EL (cell line): ENCODE data around the gene BMERB1.
"Not testable (repeated sequence)": the region's sequence is repeated elsewhere in the genome, so short reads cannot be mapped to it uniquely, and the experiment has no call there.

Experiments
- DNase-seq: peaks from one replicate; pipeline ENCODE4 v3.0.0-alpha.2; 2016

BMERB1 gene

DNA sequence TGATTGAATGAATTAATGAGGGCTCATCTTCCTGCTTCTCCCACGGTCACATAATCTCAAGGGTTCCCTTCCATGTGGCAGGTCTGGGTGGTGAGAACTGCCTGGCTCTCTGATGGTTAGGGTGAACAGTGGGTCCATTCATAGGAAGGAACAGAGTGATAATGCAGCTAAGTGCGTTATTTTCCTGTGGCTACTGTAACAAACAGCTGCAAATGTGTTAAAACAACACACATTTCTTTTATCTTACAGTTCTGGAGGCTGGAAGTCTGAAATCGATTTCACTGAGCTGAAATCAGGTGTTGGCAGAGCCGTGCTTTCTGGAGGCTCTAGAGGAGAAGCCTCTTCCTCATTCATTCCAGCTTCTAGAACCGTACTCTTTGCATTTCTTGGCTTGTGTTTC lies 95.3 kb downstream of the BMERB1 start:
- DNase-seq = no peak

DNA sequence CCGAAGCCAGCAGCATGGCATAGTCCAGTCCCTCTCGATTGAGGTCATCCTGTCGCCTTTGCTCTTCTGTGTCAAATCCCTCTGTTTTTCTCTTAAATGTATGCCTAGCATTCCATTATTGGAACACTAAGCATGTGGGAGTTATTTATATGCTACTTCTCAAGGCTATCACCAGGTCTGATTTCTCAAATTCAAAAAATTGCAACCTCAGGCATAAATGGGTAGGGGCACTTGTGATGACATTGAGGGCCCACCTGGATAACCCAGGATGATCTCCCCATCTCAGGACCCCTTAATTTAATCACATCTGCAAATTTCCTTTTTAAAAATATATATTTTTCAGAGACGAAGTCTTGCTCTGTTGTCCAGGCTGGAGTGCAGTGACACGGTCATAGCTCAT lies 95.7 kb downstream of the BMERB1 start:
- DNase-seq = no peak

DNA sequence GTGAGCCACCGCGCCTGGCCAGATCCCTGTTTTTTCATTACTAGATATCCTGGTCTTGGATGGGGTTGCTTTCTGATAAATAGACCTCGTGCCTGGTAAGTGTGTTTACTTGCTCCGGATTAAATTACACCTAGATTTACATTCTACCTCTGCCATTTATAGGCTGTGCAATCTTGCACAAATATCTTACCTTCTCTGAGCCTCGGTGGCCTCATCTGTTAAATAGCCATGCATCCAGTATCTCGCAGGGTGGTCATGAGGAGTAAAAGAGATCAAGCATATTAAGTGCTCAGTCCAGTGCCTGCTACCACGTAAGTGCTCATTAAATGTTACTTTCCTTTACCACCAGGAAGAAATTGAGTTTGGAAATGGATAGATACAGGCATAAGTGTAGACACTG lies 98.4 kb downstream of the BMERB1 start:
- no peak for DNase-seq

DNA sequence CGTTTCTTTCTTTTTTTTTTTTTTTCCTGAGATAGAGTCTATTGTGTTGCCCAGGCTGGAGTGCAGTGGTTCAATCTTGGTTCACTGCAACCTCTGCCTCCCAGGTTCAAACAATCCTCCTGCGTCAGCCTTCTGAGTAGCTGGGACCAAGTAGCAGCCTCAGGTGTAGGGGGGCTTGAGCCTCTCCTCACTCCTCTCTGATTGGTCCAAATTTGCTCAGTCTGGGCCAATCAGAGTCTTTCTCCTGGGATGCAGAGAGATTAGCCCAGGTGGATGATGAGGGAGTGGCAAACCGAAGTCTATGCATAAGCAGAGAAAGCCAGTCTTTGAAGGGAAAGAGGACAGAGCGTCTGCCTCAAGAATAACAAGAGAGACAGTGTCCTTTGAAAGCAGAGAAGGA lies 99.0 kb downstream of the BMERB1 start:
- no peak for DNase-seq

DNA sequence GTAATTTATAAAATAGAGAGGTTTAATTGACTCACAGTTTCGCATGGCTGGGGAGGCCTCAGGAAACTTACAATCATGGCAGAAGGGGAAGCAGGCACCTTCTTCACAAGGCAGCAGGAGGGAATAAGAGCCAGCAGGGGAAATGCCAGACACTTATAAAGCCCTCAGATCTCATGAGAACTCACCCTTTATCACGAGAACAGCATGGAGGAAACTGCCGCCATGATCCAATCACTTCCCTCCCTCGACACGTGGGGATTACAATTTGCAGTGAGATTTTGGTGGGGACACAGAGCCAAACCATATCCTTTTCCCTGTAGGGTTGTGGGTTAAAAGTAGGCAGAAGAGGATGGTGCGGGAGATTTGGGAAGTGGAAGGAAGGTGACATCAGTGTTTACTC lies 101.4 kb downstream of the BMERB1 start:
- no peak for DNase-seq

DNA sequence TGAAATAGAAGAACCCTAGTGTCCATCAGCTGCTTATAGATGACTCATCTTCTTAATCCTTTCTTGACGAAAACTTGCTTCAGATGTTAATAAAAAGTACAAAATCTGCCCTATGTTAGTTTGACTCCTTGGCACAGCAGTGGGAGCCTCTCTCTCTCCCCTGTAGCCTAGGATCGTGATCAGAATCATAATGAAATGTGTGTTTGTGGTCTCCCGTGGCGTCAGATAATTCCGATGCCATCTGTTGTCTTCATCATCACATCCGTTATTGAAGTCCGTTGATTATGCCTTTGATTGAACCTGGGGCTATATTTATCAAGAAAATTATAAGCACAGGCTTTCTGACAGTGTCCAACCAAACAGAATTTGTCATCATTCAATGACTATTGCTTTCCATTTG lies 102.5 kb downstream of the BMERB1 start:
- no peak for DNase-seq

DNA sequence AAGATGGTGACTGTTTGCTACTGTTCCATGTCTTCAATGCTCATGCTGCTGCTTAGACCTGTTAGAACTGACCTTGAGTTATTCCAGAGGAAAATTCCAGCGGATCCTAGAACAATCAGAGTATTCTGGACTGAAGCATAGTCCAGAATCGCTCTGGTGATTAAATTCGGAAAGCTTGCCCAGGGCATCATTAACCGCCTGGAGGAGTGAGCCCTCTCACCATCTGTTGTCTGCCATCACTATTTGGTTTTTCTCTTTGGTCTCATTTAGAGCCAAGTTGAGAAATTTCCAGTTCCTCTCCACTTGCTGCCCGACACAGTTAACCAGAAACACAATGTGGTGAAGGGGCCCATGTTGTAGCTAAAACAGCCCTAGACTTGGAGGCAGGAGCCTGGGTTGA lies 104.1 kb downstream of the BMERB1 start:
- DNase-seq = no peak

DNA sequence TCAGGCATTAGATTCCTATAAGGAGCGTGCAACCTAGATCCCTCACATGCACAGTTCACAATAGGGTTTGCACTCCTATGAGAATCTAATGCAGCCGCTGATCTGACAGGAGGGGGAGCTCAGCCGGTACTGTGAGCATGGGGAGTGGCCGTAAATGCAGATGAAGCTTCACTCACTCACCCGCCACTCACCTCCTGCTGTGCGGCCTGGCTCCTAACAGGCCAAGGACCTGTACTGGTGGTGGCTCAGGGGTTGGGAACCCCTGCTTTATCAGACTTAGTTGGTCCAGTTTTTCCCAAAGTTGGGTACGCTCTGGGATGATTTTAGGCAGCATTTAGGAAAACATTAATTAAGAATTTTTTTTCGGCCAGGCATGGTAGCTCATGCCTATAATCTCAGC lies 104.8 kb downstream of the BMERB1 start:
- DNase-seq = no peak

DNA sequence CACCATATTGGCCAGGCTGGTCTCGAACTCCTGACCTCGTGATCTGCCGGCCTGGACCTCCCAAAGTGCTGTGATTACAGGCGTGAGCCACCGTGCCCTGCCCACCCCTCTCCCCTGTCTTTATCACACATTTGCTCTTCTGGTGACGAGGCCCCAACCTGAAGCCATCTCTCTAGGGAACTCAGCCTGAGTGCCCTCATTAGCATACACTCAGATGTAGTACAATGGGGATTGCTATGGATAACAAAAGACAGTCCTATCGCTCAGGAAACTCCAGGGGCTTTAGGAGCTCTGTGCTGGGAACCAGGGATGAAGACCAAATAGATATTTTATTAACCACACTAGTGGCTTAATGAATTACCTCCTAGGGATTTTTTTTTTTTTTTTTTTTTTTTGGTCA lies 107.9 kb downstream of the BMERB1 start:
- DNase-seq = no peak

DNA sequence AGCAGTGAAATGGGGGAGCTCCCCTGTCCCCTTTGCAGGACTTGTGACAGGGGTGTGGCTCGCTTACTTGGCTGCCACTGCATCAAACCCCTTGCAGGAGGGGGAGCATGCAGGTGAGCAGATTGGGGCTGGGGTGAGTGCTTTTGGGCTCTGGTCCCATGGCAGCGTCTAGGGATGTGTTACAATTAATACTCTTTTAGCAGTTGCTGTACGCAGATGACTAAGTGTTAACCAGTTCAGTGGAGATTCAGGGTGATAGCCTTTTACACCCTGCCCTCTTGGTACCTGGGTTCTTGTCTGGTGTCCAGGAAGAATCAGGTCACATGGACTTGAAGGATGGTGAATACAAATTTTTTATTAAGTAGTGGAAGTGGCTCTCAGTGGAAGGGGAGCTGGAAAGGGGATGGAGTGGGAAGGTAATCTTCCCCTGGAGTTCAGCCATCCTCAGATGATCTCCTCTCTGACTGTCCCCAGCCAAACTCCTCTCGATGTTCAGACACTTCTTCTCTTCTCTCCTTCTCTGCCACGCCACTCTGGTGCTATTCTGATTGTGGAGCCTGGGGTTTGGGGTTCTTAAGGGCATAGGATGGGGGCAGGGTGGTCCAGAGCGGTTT lies 108.5 kb downstream of the BMERB1 start:
- no peak for DNase-seq

DNA sequence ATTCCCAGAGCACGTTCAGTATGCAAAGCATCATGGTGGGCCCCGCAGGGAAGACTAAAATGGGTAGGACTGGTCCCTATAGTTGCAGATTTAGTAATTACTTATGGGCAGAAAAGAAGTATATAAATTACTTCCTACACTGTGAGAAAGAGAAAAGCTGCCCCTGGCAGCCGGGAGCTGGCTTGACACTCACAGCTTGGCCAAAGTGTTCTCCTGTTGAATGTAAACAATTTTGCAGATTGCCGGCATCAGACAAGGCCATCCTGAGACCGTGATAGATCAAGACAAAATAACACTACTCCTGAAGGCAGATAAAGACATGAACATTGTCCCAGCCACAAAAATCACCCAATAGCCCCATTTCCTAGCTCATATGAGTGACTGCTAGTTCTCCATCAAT lies 110.0 kb downstream of the BMERB1 start:
- no peak for DNase-seq

DNA sequence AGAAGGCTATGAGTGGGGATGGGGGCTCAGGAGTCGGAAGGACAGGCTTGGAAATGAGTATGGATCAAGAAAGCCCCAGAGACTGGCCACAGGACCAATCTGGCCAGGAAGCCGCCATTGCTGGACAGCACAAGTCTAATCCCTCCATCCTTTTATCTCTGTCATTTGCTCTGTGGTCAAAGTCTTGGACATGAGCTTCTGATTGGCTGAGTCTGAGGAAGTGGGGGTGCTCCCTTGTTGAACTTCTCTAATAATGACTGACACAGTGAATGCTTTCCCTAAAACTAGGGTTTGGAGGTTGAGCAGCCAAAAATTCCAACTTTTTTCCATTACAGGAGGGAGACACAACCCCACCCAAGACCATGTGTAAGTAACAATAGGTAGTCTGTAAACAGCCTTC lies 111.2 kb downstream of the BMERB1 start:
- DNase-seq = no peak

DNA sequence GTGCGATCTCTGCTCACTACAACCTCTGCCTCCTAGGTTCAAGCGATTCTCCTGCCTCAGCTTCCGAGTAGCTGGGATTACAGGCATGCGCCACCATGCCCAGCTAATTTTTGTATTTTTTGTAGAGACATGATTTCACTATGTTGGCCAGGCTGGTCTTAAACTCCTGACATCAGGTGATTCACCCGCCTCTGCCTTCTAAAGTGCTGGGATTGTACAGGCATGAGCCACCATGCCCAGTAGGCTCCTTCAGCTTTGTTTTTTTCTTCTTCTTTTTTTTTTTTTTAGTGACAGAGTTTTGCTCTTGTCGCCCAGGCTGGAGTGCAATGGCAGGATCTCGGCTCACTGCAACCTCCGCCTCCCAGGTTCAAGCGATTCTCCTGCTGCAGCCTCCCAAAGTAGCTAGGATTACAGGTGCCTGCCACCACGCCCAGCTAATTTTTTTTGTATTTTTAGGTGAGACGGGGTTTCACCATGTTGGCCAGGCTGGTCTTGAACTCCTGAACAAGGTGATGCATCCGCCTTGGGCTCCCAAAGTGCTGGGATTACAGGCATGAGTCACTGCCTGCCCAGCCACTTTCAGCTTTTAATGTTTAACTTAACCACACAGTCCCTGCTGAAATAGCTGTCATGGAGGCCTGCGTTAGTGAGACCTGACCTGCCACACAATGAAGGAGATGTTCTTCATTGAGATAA lies 112.8 kb downstream of the BMERB1 start:
- DNase-seq = not testable (repeated sequence)

DNA sequence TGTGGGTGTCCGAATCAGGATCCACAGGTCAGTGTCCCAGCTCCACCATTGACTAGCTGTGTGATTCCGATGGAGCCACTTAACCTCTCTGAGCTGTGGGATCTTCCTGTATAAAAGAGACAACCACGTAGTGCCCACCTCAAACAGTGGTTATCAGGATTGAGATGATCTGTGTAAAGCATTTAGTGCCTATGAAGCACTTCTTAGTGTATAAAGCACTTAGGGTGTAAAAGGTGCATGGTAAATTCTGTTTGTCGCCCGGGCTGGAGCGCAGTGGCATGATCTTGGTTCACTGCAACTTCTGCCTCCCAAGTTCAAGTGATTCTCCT lies 113.3 kb downstream of the BMERB1 start:
- DNase-seq = no peak

DNA sequence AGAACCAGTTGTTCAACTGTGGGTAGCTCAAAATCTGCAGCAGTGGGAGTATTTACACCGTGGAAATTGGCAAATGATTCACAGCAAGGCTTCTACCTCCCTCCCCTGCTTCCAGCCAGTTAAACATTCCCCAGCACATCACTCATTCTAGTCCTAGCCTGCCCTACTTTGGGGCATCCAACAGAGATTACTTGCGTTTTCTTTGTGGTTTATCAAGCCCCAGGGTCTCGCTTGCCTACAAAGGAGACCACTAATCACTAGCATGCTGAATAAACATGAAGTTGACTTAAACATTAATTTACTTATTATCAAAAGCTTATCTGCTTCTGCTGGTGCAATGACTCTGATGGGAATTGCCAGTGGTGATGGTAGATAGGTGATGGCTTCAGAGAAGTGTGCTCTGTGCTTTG lies 114.1 kb downstream of the BMERB1 start:
- DNase-seq = peak; percentile 4

DNA sequence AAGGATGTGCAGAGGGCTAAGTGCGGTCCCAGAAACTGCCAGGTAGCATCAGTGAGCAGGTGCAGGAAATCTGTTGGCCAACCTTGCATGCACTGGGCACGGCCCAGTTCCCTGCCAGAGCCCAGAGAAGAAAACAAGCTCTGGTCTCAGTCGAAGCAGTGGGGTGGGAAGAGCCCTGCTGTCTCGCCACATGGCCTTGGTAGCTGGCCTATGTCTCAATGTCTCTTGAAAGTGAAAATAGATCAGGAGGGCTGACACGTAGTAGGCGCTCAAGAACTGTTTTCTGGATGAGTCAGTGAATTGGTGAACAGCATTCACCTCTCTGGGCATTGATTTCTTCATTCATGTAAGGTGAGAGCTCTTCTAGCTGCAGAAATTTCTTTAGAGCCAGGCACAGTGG lies 118.1 kb downstream of the BMERB1 start:
- no peak for DNase-seq

DNA sequence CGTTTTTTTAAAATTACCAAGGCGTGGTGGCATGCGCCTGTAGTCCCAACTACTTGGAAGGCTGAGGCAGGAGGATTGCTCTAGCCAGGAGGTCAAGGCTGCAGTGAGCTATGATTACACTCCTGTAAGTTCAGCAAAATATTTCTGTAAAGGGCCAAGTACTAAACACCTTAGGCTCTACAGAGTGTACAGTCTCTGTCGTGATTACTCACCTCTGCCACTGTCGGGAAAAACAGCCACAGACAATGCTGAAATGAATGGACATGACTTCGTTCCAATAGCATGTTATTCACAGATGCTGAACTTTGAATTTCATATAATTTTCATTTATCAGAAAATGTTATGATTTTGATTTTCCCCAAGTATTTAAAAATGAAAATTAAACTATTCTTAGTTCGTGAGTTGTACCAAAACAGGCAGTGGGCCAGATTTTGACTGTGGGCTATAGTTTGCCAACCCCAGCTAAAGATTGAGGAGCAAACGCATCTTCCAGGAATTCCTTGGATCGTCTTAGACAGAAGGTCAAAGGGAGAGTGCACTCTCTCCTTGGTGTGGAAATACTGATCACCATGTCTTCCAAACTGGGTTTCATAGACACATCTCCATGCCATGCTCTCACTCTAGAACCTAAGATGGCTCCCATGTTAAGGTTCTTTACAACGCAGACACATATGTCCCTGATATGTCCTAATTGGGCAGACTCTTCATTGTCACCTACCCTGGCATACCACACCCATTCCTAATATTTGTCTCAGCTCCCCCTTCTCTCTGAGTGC lies 119.1 kb downstream of the BMERB1 start:
- no peak for DNase-seq

DNA sequence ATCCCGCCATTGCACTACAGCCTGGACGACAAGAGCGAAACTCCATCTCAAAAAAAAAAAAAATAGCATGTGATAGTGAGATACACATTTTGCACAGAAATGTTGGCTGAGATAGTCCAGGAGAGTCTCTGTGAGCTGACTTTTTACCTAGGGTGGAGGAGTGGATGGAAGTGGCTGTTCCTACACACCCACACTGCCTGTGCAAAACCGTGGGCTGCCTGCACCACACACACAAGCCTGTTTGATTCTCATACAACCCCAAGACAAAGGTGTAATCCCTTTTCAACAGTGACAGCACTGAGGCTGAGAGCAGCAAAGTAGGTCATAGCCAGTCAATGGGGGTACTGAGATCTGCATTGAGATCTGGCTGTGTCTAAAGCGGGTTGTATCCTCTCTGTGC lies 121.7 kb downstream of the BMERB1 start:
- DNase-seq = no peak

DNA sequence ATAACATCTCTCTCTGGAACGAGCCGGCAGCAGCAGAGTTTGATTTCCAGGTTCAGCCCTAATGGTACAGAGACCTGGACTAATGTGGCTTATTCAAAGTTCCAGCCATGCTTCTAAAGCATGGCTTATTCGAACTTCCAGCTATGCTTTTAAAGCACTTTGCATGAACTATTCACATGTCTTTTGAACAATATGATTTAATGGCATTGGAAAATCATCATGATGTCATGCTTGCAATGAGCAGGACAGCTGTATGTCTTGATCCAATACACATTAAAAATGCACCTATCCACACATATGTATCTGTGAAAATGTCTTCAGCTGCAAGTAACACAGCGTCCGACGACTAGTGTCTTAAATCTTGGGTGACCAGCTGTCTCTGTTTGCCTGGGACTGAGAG lies 122.9 kb downstream of the BMERB1 start:
- DNase-seq = no peak

DNA sequence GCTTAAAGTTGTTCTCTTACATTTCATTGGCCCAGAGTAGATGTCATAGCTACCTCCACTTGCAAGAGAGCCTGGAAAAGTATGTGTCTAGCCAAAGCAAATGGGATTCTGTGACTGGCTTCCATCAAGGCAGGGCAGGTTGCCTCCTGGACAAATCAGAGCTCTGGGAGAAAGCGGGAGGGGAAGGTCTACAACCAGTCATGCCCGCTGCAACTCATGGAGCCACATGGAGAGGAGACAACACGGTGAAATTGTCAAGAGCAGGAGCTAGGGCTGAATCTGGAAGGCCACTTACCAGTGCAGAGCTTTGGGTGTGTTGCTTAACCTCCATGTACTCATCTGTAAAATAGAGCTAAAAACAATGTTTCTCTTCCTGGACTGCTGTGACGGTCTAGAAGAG lies 124.8 kb downstream of the BMERB1 start:
- no peak for DNase-seq

DNA sequence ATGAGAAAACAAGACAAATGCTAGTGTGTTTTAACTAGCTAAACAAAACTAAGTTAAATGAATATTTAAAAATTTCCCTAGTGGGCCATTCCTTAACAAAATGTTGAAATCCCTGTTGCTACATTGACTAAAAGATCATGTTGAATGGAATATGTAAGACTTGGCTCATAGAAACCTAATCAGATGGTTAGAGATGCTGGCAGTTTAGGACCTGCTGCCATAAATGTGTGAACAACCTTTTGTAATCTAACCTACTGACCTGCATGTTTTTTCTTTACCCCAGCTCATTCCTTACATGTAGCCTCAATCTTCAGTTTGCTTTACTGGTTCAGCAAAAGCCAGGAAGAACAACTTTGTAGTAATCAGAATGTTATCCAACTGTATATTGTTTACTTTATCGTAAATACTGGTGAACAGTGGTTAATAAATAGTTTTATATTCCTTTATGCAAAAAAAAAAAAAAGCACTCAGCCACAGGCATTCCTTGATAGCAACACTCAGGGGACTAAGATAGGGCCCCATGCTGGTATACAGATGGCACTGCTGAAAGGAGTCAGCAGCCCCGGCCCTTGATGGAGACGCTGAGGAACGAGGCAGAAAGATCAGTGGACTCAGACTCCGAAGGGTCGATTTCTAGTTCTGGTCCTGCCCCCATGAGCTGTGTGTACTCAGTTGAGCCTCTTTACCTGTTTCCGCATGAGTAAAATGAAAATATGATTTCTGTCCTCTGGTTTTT lies 130.4 kb downstream of the BMERB1 start:
- no peak for DNase-seq

DNA sequence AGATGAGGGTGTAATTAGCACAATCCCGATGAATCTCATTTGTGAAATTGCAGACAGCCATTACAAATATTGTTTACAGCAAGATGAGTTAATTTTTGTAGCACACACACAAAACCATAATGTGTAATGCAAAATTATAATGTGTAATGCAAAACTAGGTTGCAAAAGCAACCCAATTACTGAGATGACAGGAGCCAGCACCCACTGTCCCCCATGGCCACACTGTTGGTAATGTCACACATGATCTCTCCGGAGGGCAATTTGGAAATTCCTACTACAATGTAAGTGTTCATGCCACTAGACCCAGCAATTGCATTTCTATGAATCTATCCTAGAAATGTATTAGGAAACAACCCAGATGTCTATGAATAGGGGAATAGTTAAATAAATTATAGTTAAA lies 131.7 kb downstream of the BMERB1 start:
- no peak for DNase-seq

DNA sequence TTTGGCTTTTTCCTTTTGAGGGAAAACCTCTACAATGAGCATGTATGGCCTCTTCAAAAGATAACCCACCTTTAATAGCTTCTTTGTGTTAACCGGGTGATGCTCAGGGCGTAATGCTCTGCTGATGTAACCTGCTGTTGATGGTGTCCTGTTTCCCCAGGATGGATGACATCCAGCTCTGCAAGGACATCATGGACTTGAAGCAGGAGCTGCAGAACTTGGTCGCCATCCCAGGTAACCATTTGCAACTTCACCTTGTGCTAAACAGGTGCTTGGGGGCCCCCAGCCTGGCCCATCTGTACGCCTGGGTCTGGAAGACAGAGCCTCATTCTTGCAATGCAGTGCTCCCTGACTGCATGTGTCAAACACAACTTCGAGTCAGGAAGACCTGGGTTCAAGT lies 133.4 kb downstream of the BMERB1 start:
- DNase-seq = no peak

DNA sequence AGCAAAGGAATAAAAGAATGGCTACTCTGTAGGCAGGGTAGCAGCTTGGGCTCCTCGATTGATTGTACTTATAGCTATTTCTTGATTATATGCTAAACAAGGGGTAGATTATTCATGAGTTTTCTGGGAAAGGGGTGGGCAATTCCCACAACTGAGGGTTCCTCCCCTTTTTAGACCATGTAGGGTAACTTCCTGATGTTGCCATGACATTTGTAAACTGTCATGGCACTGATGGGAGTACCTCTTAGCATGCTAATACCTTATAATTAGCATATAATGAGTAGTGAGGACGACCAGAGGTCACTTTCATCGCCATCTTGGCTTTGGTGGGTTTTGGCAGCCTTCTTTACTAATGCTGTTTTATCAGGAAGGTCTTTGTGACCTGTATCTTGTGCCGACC lies 136.3 kb downstream of the BMERB1 start:
- not testable (repeated sequence) for DNase-seq
